Left lung (tissue), 10 donors: ENCODE results near the gene SIK1. TPM values are rescaled to one million over a fixed set of nuclear protein-coding genes. Genes with fewer than 3 reads are reported as not detected.

Source experiments
- ATAC-seq: fragments of 200-7000 bp; cut with Tn5 transposase; one replicate; pipeline ENCODE4 v1.9.1; 2020; ENCODE audit warnings: moderate library complexity
- DNase-seq, 4 donors: peaks; one replicate each; pipeline ENCODE4 v3.0.0-alpha.2; 2013 to 2020
- H3K27ac ChIP-seq, 2 donors: fragments of 200-600 bp; sonication (generic) in 1 of 2; one replicate each; pipeline versions ENCODE4 v1.5.0 to v1.8.0; 2020 to 2021
- H3K27me3 ChIP-seq, 2 donors: fragments of 200-600 bp; sonication (generic) in 1 of 2; one replicate each; pipeline versions ENCODE4 v1.5.0 to v1.8.0; 2020 to 2021
- H3K36me3 ChIP-seq, 2 donors: fragments of 200-600 bp; sonication (generic) in 1 of 2; one replicate each; pipeline versions ENCODE4 v1.5.0 to v1.8.0; 2020 to 2021
- H3K4me1 ChIP-seq, 2 donors: fragments of 200-600 bp; one replicate each; pipeline ENCODE4 v1.8.0; 2021
- H3K4me3 ChIP-seq, 2 donors: fragments of 200-600 bp; sonication (generic) in 1 of 2; one replicate each; pipeline versions ENCODE4 v1.5.0 to v1.8.0; 2020 to 2021; ENCODE audit warnings: mild to moderate bottlenecking in 1 of 2
- H3K9me3 ChIP-seq, 2 donors: fragments of 200-600 bp; sonication (generic) in 1 of 2; one replicate each; pipeline versions ENCODE4 v1.5.0 to v1.8.0; 2020 to 2021
- CTCF ChIP-seq, 2 donors: fragments of 200-600 bp; sonication (generic) in 1 of 2; IDR thresholded peaks; one replicate each; pipeline versions ENCODE4 v1.5.0 to v1.8.0; 2021; ENCODE audit warnings: antibody characterized with exemption in 2 of 2
- intact Hi-C, 2 donors: fragments of 100-400 bp; cut with DNase I; formaldehyde crosslinking; loops; one replicate each; pipeline versions ENCODE4 v1.11.2 to v1.14.2; 2022
- polyA plus RNA-seq, 6 donors: library from polyadenylated mRNA; unstranded; fragments of 120-200 nt; gene quantifications; one replicate each; pipeline ENCODE4 v1.2.1, GENCODE V29; 2013; ENCODE audit not compliant: insufficient read length in 6 of 6
- total RNA-seq, 2 donors: library from RNA; stranded (reverse); fragmentation: NEBNext Ultra II Directional; extraction: Animal tissue kit (Norgen Biotek cat#: 25700); gene quantifications; one replicate each; pipeline ENCODE4 v1.2.1, GENCODE V29; 2021
- donor health status: DM: no; HTN: yes; CAD: no.
- donor health status: DM: no; HTN: no; CAD: no.

The SIK1 gene
- total and polyA plus RNA-seq, 8 donors = 5.7 to 61.0 (median 24.5) TPM

GRCh38 chr21:43373362-43374227 is 53.3 kb downstream of the SIK1 start:
- Histone ChIP-seq H3K36me3 (no peaks in the 10 kb centered on the region), H3K27me3 (no peaks in the 10 kb centered on the region), H3K4me1 (peaks cover 0 to 3% of the 10 kb centered on the region in 2 donors), H3K27ac (peak overlapping the region in 1 of 2 donors; percentile 53), H3K9me3 (no peaks in the 10 kb centered on the region), H3K4me3 (no peak overlapping the region)
- intact Hi-C loops = no loop called here
- ATAC-seq = peak; percentile 78
- no peak for TF ChIP-seq CTCF (IDR thresholded peaks at IDR 0.05)
- peak in 3 of 4 donors; percentile 32 to 76 (median 63) for DNase-seq

- H3K36me3 ChIP-seq = no peaks in the 10 kb centered on the region
- H3K27ac ChIP-seq = peak overlapping the region in 1 of 2 donors; percentile 53
- no peak overlapping the region for H3K4me3 ChIP-seq
- intact Hi-C loops = no loop called here
- ATAC-seq (peak; percentile 87), DNase-seq (peak in 2 of 4 donors; percentile 74 to 82)
- TF ChIP-seq CTCF (IDR thresholded peaks at IDR 0.05) = no peak
- no peaks in the 10 kb centered on the region for H3K27me3 ChIP-seq
- no peaks in the 10 kb centered on the region for H3K9me3 ChIP-seq
- peaks cover 0 to 3% of the 10 kb centered on the region in 2 donors for H3K4me1 ChIP-seq
Measured at GRCh38 chr21:43372663-43373361, 54.1 kb downstream of the SIK1 start.

GRCh38 chr21:43371786-43372185 is 55.1 kb downstream of the SIK1 start:
- H3K4me1 ChIP-seq = peaks cover 0 to 3% of the 10 kb centered on the region in 2 donors
- DNase-seq = peak in 1 of 4 donors; percentile 61

GRCh38 chr21:43370888-43371570 is 55.9 kb downstream of the SIK1 start:
- H3K4me3 ChIP-seq = no peak overlapping the region
- H3K27ac ChIP-seq = no peak overlapping the region
- no peak for TF ChIP-seq CTCF (IDR thresholded peaks at IDR 0.05)
- DNase-seq (no peak), ATAC-seq (no peak)
- no peaks in the 10 kb centered on the region for H3K27me3 ChIP-seq
- H3K36me3 ChIP-seq = no peaks in the 10 kb centered on the region
- no peaks in the 10 kb centered on the region for H3K9me3 ChIP-seq
- peaks cover 0 to 3% of the 10 kb centered on the region in 2 donors for H3K4me1 ChIP-seq
- intact Hi-C loops = no loop called here

More at GRCh38 chr21:43371786-43372185, 55.1 kb downstream of the SIK1 start:
- Histone ChIP-seq H3K27ac (no peak overlapping the region), H3K9me3 (no peaks in the 10 kb centered on the region), H3K27me3 (no peaks in the 10 kb centered on the region), H3K4me3 (no peak overlapping the region), H3K36me3 (no peaks in the 10 kb centered on the region)
- ATAC-seq = no peak
- intact Hi-C loops = no loop called here
- no peak for TF ChIP-seq CTCF (IDR thresholded peaks at IDR 0.05)
